Activated CD4-positive, alpha-beta T cell treated with anti-CD3 and anti-CD28 coated beads, Interleukin-2, amount 10 ng/mL, durations not matched to agents 24 days and 14 days (primary cell): ENCODE data around the gene CELF2. TPM values are rescaled to one million over a fixed set of nuclear protein-coding genes. Genes with fewer than 3 reads are reported as not detected.

Experiments used
- DNase-seq: peaks from one replicate; pipeline ENCODE4 v3.0.0; 2022
- H3K27ac Mint-ChIP-seq: one replicate; pipeline ENCODE4 v1.8.0; 2022; ENCODE audit warnings: mild to moderate bottlenecking, mixed read lengths
- H3K27me3 Mint-ChIP-seq: one replicate; pipeline ENCODE4 v1.8.0; 2022; ENCODE audit warnings: mixed read lengths
- H3K36me3 Mint-ChIP-seq: one replicate; pipeline ENCODE4 v1.8.0; 2022; ENCODE audit warnings: low read depth, mild to moderate bottlenecking, mixed read lengths
- H3K4me1 Mint-ChIP-seq: one replicate; pipeline ENCODE4 v1.8.0; 2021; ENCODE audit warnings: mixed read lengths
- H3K4me3 Mint-ChIP-seq: one replicate; pipeline ENCODE4 v1.8.0; 2022; ENCODE audit warnings: mild to moderate bottlenecking, moderate library complexity, mixed read lengths
- H3K9me3 Mint-ChIP-seq: one replicate; pipeline ENCODE4 v1.8.0; 2021; ENCODE audit warnings: mixed read lengths
- intact Hi-C: fragments of 100-400 bp; cut with micrococcal nuclease; formaldehyde crosslinking; loops from one replicate; pipeline ENCODE4 v1.15.1; 2023
- total RNA-seq: library from RNA; stranded (reverse); gene quantifications from 2 replicates; pipeline ENCODE4 v1.2.3, GENCODE V29; 2022

Gene CELF2
- total RNA-seq, 1 donor from 2014 or later: 95.5 TPM

GRCh38 chr10:11286261-11286852, 268.7 kb downstream of the CELF2 start:
- H3K27ac Mint-ChIP-seq: peak overlapping the region; percentile 83
- intact Hi-C loops: no loop called here
- H3K4me3 Mint-ChIP-seq: no peak overlapping the region
- H3K9me3 Mint-ChIP-seq: no peaks in the 10 kb centered on the region
- no peaks in the 10 kb centered on the region for H3K27me3 Mint-ChIP-seq
- DNase-seq: no peak
- peaks cover 39% of the 10 kb centered on the region for H3K36me3 Mint-ChIP-seq
- H3K4me1 Mint-ChIP-seq: peaks cover 8% of the 10 kb centered on the region

- no peak overlapping the region for H3K4me3 Mint-ChIP-seq
- peaks cover 10% of the 10 kb centered on the region for H3K4me1 Mint-ChIP-seq
- intact Hi-C loops: no loop called here
- H3K9me3 Mint-ChIP-seq: no peaks in the 10 kb centered on the region
- no peak overlapping the region for H3K27ac Mint-ChIP-seq
- H3K27me3 Mint-ChIP-seq: no peaks in the 10 kb centered on the region
- DNase-seq: no peak
- peaks cover 56% of the 10 kb centered on the region for H3K36me3 Mint-ChIP-seq
Measured at GRCh38 chr10:11288302-11288701, 270.6 kb downstream of the CELF2 start.

GRCh38 chr10:11290156-11290890, 272.7 kb downstream of the CELF2 start:
- intact Hi-C loops: no loop called here
- DNase-seq: no peak
- Mint-ChIP-seq H3K4me1 (peaks cover 10% of the 10 kb centered on the region), H3K9me3 (no peaks in the 10 kb centered on the region), H3K27ac (peak overlapping the region; percentile 14), H3K27me3 (no peaks in the 10 kb centered on the region), H3K36me3 (peaks cover 73% of the 10 kb centered on the region), H3K4me3 (no peak overlapping the region)

- Mint-ChIP-seq H3K27me3 (no peaks in the 10 kb centered on the region), H3K4me1 (peaks cover 4% of the 10 kb centered on the region), H3K4me3 (no peak overlapping the region), H3K36me3 (peaks cover 75% of the 10 kb centered on the region), H3K9me3 (no peaks in the 10 kb centered on the region), H3K27ac (peak overlapping the region; percentile 49)
- intact Hi-C loops: no loop called here
- no peak for DNase-seq
Measured at GRCh38 chr10:11292576-11293302, 275.1 kb downstream of the CELF2 start.

GRCh38 chr10:11293332-11293731, 275.7 kb downstream of the CELF2 start:
- intact Hi-C loops: no loop called here
- no peaks in the 10 kb centered on the region for H3K9me3 Mint-ChIP-seq
- H3K4me1 Mint-ChIP-seq: peaks cover 4% of the 10 kb centered on the region
- DNase-seq: no peak
- no peaks in the 10 kb centered on the region for H3K27me3 Mint-ChIP-seq
- no peak overlapping the region for H3K4me3 Mint-ChIP-seq
- H3K36me3 Mint-ChIP-seq: peaks cover 74% of the 10 kb centered on the region
- no peak overlapping the region for H3K27ac Mint-ChIP-seq

GRCh38 chr10:11294831-11295450, 277.3 kb downstream of the CELF2 start:
- Mint-ChIP-seq H3K4me1 (peaks cover 4% of the 10 kb centered on the region), H3K27me3 (no peaks in the 10 kb centered on the region), H3K9me3 (no peaks in the 10 kb centered on the region), H3K4me3 (no peak overlapping the region), H3K36me3 (peaks cover 73% of the 10 kb centered on the region), H3K27ac (no peak overlapping the region)
- intact Hi-C loops: no loop called here
- DNase-seq: no peak

- Mint-ChIP-seq H3K4me1 (peaks cover 4% of the 10 kb centered on the region), H3K36me3 (peaks cover 73% of the 10 kb centered on the region), H3K9me3 (no peaks in the 10 kb centered on the region), H3K4me3 (no peak overlapping the region), H3K27me3 (no peaks in the 10 kb centered on the region), H3K27ac (peak overlapping the region; percentile 61)
- DNase-seq: no peak
- intact Hi-C loops: no loop called here
Measured at GRCh38 chr10:11295492-11295891, 277.8 kb downstream of the CELF2 start.

- H3K36me3 Mint-ChIP-seq: peaks cover 73% of the 10 kb centered on the region
- no peaks in the 10 kb centered on the region for H3K9me3 Mint-ChIP-seq
- no peaks in the 10 kb centered on the region for H3K27me3 Mint-ChIP-seq
- intact Hi-C loops: no loop called here
- peak overlapping the region; percentile 71 for H3K27ac Mint-ChIP-seq
- H3K4me1 Mint-ChIP-seq: peaks cover 4% of the 10 kb centered on the region
- DNase-seq: no peak
- H3K4me3 Mint-ChIP-seq: no peak overlapping the region
Measured at GRCh38 chr10:11297136-11297535, 279.5 kb downstream of the CELF2 start.

- no peak for DNase-seq
- H3K9me3 Mint-ChIP-seq: no peaks in the 10 kb centered on the region
- H3K4me3 Mint-ChIP-seq: no peak overlapping the region
- H3K36me3 Mint-ChIP-seq: peaks cover 75% of the 10 kb centered on the region
- peak overlapping the region; percentile 27 for H3K27ac Mint-ChIP-seq
- H3K4me1 Mint-ChIP-seq: peaks cover 2% of the 10 kb centered on the region
- no peaks in the 10 kb centered on the region for H3K27me3 Mint-ChIP-seq
- intact Hi-C loops: no loop called here
Measured at GRCh38 chr10:11298116-11298515, 280.4 kb downstream of the CELF2 start.

- Mint-ChIP-seq H3K4me1 (peaks cover 2% of the 10 kb centered on the region), H3K4me3 (no peak overlapping the region), H3K36me3 (peaks cover 76% of the 10 kb centered on the region), H3K9me3 (no peaks in the 10 kb centered on the region), H3K27me3 (no peaks in the 10 kb centered on the region), H3K27ac (peak overlapping the region; percentile 11)
- no peak for DNase-seq
- intact Hi-C loops: no loop called here
Measured at GRCh38 chr10:11299125-11299524, 281.5 kb downstream of the CELF2 start.

GRCh38 chr10:11300026-11300425, 282.4 kb downstream of the CELF2 start:
- Mint-ChIP-seq H3K9me3 (no peaks in the 10 kb centered on the region), H3K27me3 (no peaks in the 10 kb centered on the region), H3K36me3 (peaks cover 78% of the 10 kb centered on the region), H3K27ac (no peak overlapping the region), H3K4me1 (peaks cover 2% of the 10 kb centered on the region), H3K4me3 (no peak overlapping the region)
- no peak for DNase-seq
- intact Hi-C loops: no loop called here

- H3K36me3 Mint-ChIP-seq: peaks cover 81% of the 10 kb centered on the region
- no peak for DNase-seq
- no peak overlapping the region for H3K27ac Mint-ChIP-seq
- H3K4me1 Mint-ChIP-seq: peaks cover 2% of the 10 kb centered on the region
- H3K9me3 Mint-ChIP-seq: no peaks in the 10 kb centered on the region
- no peaks in the 10 kb centered on the region for H3K27me3 Mint-ChIP-seq
- H3K4me3 Mint-ChIP-seq: no peak overlapping the region
- intact Hi-C loops: no loop called here
Measured at GRCh38 chr10:11300563-11300962, 282.9 kb downstream of the CELF2 start.

GRCh38 chr10:11301571-11302111, 284.0 kb downstream of the CELF2 start:
- H3K27ac Mint-ChIP-seq: peak overlapping the region; percentile 72
- DNase-seq: no peak
- intact Hi-C loops: no loop called here

GRCh38 chr10:11302181-11302580, 284.5 kb downstream of the CELF2 start:
- peaks cover 85% of the 10 kb centered on the region for H3K36me3 Mint-ChIP-seq
- H3K27ac Mint-ChIP-seq: peak overlapping the region; percentile 72
- H3K4me1 Mint-ChIP-seq: peaks cover 4% of the 10 kb centered on the region
- no peak for DNase-seq
- intact Hi-C loops: no loop called here
- no peak overlapping the region for H3K4me3 Mint-ChIP-seq
- peaks cover 5% of the 10 kb centered on the region for H3K9me3 Mint-ChIP-seq
- H3K27me3 Mint-ChIP-seq: no peaks in the 10 kb centered on the region

More at GRCh38 chr10:11301571-11302111, 284.0 kb downstream of the CELF2 start:
- no peaks in the 10 kb centered on the region for H3K9me3 Mint-ChIP-seq
- H3K4me3 Mint-ChIP-seq: no peak overlapping the region
- no peaks in the 10 kb centered on the region for H3K4me1 Mint-ChIP-seq
- H3K27me3 Mint-ChIP-seq: no peaks in the 10 kb centered on the region
- peaks cover 85% of the 10 kb centered on the region for H3K36me3 Mint-ChIP-seq
